ENCODE results near the gene DCAF6.
A peak's percentile ranks its signal among the peaks of the same experiment; 100 is the strongest.
"Not testable (repeated sequence)": the region's sequence is repeated elsewhere in the genome, so short reads cannot be mapped to it uniquely, and the experiment has no call there.

Gene DCAF6

DNA sequence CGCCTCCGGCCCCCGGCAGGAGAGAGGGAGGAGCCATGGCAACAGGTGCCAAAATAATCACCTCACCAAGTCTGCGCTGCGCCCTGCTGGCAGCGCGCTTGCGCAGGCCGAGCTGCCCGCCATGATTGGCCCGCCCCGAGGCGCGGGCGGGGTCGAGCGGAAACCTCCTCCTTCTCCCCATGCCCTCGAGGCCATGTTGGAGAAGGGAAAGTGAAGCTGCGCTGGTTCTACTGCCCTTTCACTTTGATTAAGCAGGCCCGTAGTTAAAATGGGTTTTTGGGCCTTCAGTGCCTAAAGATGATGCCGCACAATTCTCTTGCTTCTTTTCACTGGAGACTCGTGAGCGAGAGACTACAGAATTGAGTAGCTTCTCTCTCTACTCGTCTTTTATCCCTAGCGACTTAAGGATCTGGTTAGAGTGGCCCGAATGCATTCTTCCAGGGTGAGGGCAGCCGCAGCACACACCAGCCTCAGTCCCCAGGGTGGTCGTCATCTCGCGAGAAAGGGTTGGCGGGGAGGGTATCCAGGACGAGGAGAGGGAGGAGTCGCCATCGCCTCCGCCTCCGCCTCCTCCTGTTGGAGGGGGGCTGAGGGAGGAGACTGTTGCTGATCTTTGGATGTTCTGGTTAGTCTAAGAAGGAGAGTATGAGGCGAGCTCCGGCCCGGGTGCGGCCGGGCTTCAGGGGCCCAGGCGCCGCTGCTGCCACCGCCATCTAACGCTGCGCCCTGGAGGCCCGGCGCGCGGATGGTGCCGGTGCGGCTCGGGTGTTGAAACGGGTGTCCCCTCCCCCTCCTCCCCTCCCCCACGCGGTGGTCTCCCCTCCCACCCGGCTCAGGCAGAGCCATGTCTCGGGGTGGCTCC is at the start of gene DCAF6:
DCAF6 (plus strand) TSS at position 616 of the 862 bp plus-strand sequence; CDS start at position 845, 229 bp downstream.
- DNase-seq, result peak; percentile 95

- DNase-seq, result not testable (repeated sequence)
These were observed 49.3 kb upstream of the DCAF6 start for GRCh38 chr1:167887187-167887586.

- DNase-seq, result no peak
These were observed 46.1 kb upstream of the DCAF6 start for GRCh38 chr1:167890400-167890799.

DNA sequence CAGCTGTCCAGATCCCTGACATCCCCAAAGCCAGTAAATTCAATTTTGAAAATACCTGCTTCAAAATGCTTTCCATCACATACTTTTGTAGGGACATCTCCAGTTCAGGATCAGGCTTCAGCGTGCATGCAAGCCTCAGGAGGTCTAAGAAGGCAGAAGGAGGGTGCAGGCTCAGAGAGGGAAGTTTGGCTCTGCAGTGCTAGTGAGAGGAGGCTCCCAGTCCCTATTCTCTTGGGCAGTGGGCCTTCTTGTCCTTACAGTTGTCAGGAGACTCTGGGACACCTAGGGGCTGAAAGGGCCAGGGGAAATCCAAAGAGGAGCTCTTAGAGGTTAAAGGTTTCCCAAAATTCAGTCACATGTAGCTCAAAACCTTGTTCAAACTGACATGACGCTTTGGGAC is 42.7 kb upstream of the DCAF6 start:
- no peak for DNase-seq

GRCh38 chr1:167898578-167899222 is 37.8 kb upstream of the DCAF6 start:
- no peak for DNase-seq

- no peak for DNase-seq
These were observed 37.2 kb upstream of the DCAF6 start for GRCh38 chr1:167899253-167899681.

GRCh38 chr1:167900907-167901306 is 35.6 kb upstream of the DCAF6 start:
- no peak for DNase-seq

DNA sequence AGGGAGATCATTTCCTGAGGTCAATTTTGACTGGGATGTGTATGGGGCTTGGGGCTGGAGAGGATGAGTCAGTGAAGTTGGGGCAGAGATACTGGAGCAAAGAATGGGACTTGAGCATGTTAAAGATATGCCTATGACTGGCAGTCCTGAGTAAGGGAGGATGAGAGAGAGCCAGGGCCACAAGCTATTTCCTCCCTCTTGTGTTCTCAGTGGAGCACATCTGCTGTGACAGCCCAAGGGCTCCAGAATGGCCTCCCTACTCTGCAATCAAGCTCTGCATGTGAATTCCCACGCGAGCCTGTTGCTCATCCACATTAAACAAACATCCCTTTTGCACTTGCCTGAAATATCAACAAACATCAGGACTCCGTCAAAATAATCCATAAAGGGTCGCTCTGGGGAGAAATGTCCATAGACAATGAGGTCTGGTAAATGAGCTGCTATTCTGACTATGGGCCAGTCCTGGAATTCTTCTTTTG is 31.8 kb upstream of the DCAF6 start:
- DNase-seq, result no peak

DNA sequence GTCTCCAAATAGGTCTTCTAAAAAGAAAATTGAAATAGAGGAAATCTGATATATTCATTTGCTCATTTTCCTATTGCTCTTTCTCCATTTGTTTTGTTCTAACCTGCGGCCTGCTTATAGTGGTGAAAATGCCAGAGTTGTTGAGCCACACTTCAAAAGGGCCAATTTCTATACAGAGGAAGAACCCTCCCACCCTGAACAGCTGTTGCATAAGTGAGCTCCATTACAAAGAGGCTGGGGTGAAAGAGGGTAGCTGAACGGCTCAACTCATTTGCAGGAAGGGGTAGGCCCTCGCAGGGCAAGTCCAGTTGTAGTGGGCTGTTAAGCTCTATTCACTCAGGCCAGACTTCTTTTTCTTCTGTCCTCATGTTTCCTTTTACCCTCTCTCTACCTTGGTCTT is 31.3 kb upstream of the DCAF6 start:
- DNase-seq, result no peak

- no peak for DNase-seq
These were observed 30.8 kb upstream of the DCAF6 start for GRCh38 chr1:167905671-167906070.

DNA sequence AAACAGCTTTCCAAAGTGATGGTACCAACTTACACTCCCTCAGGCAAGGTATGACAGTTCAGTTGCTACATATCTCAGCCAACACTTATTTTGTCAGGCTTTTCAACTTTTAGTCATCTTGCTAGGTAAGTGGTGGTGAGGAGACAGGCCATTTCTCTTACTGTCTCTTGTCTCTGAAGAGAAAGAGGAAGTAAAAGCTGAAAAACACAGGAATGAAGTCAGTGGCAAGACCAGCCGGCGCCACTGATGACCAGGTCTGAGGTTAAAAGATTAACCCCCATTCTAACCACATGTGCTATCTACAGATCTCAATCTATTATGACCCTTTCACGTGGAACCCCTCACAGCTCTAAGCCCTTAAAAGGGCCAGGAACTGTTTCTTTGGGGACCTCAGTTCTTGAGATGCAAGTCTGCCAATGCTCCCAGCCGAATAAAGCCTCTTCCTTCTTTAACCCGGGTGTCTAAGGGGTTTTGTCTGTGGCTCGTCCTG is 26.7 kb upstream of the DCAF6 start:
- DNase-seq, result no peak

DNA sequence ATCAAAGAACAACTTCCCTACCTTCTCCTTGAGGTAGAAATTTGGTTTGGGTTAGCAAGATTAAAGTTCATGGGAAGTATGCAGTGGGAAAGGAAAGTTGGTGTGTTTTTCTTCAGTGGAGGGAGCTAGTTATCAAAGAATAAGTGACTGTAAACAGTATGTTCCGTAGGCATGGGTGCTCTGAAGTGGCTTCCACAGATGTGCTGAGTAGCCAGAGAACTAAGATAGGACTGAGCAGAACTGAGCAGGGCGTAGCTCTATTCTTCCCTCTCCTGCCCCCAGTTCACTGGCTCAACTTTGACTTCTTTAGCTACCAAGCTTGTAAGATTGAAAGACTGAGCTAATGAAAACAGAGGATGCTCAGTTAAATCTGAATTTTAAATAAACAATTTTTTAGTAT is 26.0 kb upstream of the DCAF6 start:
- DNase-seq, result no peak

GRCh38 chr1:167911413-167911812 is 25.1 kb upstream of the DCAF6 start:
- DNase-seq, result no peak

DNA sequence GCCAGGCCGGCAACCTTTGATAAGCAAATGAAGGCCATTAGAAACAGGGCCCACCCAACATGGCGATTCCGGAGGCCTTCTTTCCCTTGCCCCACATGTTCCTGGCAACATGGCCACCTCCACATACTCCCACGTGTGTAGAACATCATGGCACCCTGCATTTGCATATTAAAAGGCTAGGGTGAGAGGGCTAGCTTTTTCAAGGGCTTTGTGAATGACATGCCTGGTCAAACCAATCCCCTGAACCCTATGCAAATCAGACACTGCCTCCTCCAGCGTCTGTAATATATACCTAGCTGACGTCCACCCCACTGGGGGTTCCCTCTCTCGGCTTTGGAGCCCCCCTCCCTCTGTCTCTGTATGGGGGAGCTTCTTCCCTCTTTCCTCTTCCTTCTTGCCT is 24.2 kb upstream of the DCAF6 start:
- no peak for DNase-seq

GRCh38 chr1:167913895-167914496 is 22.5 kb upstream of the DCAF6 start, which contains the start of gene ADCY10:
Gene ADCY10, minus strand, starts transcription at chr1:167914134. Its CDS starts 8,994 bp downstream, at chr1:167905140.
- no peak for DNase-seq

- DNase-seq, result no peak
These were observed 20.9 kb upstream of the DCAF6 start for GRCh38 chr1:167915569-167915968.

DNA sequence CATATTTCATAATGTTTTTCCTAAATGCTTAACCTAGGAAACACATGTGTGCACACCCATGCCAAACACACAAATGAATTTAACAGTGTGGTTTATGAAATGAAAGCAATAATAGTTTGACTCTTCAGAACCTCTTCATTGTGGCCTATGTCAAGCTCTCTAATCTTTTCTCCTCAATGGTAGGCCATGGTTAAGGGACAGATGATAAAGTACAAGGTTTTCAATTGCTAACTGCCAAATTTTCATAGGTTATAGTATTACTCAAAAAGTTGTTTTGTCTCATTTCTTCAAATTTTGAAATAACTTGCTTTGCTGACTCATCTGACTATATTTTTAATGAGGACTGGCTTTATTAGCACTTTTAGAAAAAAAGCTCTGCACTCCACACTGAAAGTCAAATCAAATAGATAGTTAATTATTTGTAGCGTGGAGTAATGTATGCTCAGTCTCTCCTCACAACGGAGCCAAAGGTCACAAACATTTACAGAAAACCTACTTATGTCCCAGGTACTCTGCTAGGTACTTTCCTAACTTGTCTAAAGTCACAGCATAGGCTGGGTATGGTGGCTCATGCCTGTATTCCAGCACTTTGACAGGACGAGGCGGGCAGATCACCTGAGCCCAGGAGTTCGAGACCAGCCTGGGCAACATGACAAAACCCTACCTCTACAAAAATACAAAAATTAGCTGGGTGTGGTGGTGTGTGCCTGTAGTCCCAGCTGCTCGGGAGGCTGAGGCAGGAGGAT is 19.5 kb upstream of the DCAF6 start:
- DNase-seq, result no peak

DNA sequence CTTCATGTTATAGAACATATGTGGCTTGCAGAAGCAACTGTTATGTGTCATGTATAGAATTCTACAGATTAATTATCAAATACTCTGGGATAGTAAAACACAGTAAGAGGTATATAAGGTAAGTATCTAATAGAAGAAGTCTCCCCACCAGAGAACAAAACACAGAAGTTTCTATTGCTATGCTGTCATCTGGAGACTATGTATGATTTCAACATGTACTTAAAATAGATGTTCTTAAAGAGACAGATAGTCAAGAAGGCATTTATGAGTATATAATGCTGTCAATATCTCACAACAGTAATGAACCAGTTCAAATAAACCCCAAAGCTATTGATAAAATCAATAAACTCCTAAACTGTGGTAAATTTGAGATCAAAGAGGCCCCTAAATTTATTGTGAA is 14.5 kb upstream of the DCAF6 start:
- DNase-seq, result no peak

DNA sequence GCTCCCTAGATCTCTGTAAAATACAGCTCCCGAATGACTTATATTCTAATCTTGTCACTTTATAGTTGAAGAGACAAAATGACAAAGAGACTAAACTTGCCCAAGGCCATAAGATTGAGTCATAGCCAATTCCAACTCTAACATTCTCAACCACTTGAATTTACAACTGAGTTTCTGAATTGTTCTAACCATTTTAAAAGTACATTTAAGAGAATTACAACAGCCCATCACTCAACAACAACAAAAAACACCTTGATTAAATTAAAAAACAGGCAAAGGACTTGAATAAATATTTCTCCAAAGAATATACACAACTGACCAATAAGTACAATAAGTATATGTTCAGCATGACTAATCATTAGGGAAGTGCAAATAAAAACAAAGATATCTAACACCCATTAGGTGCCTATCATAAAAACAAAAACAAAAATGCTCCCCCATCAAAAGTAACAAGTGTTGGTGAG is 13.8 kb upstream of the DCAF6 start:
- no peak for DNase-seq

DNA sequence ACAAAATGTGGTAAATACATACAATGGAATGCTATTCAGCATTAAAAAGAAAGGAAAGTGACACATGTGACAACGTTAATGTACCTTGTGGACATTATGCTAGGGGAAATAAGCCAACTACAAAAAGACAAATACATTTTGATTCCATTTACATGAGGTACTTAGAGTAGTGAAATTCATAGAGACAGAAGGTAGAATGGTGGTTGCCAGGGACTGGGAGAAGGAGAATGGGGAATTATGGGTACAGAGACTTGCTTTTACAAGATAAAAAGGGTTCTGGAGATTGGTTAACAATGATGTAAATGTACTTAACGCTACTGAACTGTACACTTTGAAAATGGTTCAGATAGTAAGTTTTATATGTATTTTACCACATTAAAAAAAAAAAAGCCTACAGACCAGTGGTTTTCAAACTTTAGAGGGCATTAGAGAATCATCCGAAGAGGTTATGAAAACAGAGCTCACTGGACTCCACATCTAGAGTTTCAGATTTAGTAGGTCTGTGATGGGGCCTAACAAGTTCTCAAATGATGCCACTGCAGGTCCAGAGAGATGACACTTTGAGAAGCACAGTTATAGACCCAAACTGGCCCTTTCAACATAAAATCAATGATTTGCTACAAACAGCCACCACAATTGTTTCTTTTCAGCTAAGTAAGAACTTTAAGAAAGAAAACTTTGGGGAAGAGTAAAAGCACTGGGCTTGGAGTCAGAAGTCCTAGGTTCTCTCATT is 13.0 kb upstream of the DCAF6 start:
- DNase-seq, result no peak

GRCh38 chr1:167924102-167924501 is 12.4 kb upstream of the DCAF6 start:
- DNase-seq, result no peak

All from stimulated activated CD4-positive, alpha-beta T cell treated with anti-CD3 and anti-CD28 coated beads, Interleukin-4, amount 100 ng/mL, for 1 hour (primary cell).